PC-9 (cell line): Measurements from ENCODE around the gene LCN10. TPM values are rescaled to one million over a fixed set of nuclear protein-coding genes. Genes with fewer than 3 reads are reported as not detected.

Experiments used
- BruUV-seq: library from RNA; stranded (reverse); fragments of 400-500 nt; replicated peaks from 2 replicates; lab custom pipeline; 2021; lab: Mats Ljungman, UMichigan
- CTCF ChIA-PET: fragments of 300-600 bp; sonication (Branson Sonifier 250); formaldehyde crosslinking; loops from one replicate; lab custom pipeline; 2022; ENCODE audit warnings: antibody characterized with exemption; lab: Charles Lee
- POLR2A ChIA-PET: fragments of 300-600 bp; sonication (Branson Sonifier 250); formaldehyde crosslinking; loops from one replicate; lab custom pipeline; 2022; ENCODE audit warnings: antibody characterized with exemption; ENCODE audit not compliant: unreplicated experiment; lab: Charles Lee
- DNase-seq, 2 experiments: peaks; one replicate each; pipeline versions ENCODE4 v3.0.0 to v3.0.0-alpha.2; 2015 to 2022; ENCODE audit warnings: mixed read lengths in 1 of 2
- H2AFZ ChIP-seq: fragments of 200-600 bp; sonication (generic); 2 replicates; pipeline ENCODE4 v1.8.1; 2017; ENCODE audit warnings: antibody characterized with exemption
- H3F3A ChIP-seq: fragments of 200-600 bp; sonication (generic); 2 replicates; pipeline ENCODE4 v1.8.1; 2017; ENCODE audit warnings: antibody characterized with exemption, mild to moderate bottlenecking, low read depth; ENCODE audit not compliant: insufficient read depth
- H3K27ac ChIP-seq: fragments of 200-600 bp; sonication (generic); 2 replicates; pipeline ENCODE4 v1.6.1; 2016; ENCODE audit warnings: mixed run types
- H3K27me3 ChIP-seq: fragments of 200-600 bp; sonication (generic); 2 replicates; pipeline ENCODE4 v1.6.1; 2016; ENCODE audit warnings: low read depth, mixed run types; ENCODE audit not compliant: insufficient read depth
- H3K36me3 ChIP-seq: fragments of 200-600 bp; sonication (generic); 2 replicates; pipeline ENCODE4 v1.6.1; 2016; ENCODE audit warnings: low read depth, mixed run types
- H3K4me1 ChIP-seq: fragments of 200-600 bp; sonication (generic); replicated peaks from 2 replicates; pipeline ENCODE4 v1.6.1; 2016; ENCODE audit warnings: mixed run types; ENCODE audit not compliant: insufficient read depth
- H3K4me2 ChIP-seq: fragments of 200-600 bp; sonication (generic); 2 replicates; pipeline ENCODE4 v1.6.1; 2017; ENCODE audit warnings: mixed run types
- H3K4me3 ChIP-seq: fragments of 200-600 bp; sonication (generic); 2 replicates; pipeline ENCODE4 v1.6.1; 2016; ENCODE audit warnings: mixed run types
- H3K79me2 ChIP-seq: fragments of 200-600 bp; sonication (generic); 2 replicates; pipeline ENCODE4 v1.6.1; 2017; ENCODE audit warnings: low read depth, mixed run types
- H3K9me2 ChIP-seq: fragments of 200-600 bp; sonication (generic); 2 replicates; pipeline ENCODE4 v1.8.1; 2017; ENCODE audit warnings: mild to moderate bottlenecking; ENCODE audit not compliant: insufficient read depth
- H3K9me3 ChIP-seq: fragments of 200-600 bp; sonication (generic); 2 replicates; pipeline ENCODE4 v1.8.1; 2016; ENCODE audit warnings: low read depth; ENCODE audit not compliant: insufficient read depth
- H4K20me1 ChIP-seq: fragments of 200-600 bp; sonication (generic); 2 replicates; pipeline ENCODE4 v1.8.1; 2017; ENCODE audit not compliant: insufficient read depth
- CTCF ChIP-seq: fragments of 200-600 bp; sonication (generic); conservative IDR thresholded peaks from 2 replicates; pipeline ENCODE4 v1.6.1; 2017; ENCODE audit warnings: mixed run types, antibody characterized with exemption, mild to moderate bottlenecking, moderate library complexity
- EZH2 ChIP-seq: fragments of 200-600 bp; sonication (generic); IDR thresholded peaks from 2 replicates; pipeline ENCODE4 v1.8.0; 2017; ENCODE audit warnings: antibody characterized with exemption, low read depth
- intact Hi-C: fragments of 100-400 bp; cut with micrococcal nuclease; formaldehyde crosslinking; loops from one replicate; pipeline ENCODE4 v1.10.0; 2022; ENCODE audit not compliant: unreplicated experiment
- total RNA-seq: library from RNA; stranded (reverse); gene quantifications from 2 replicates; pipeline ENCODE4 v1.2.3, GENCODE V29; 2021

The LCN10 gene
- total RNA-seq, 1 experiment from 2014 or later: 0.94 TPM

DNA sequence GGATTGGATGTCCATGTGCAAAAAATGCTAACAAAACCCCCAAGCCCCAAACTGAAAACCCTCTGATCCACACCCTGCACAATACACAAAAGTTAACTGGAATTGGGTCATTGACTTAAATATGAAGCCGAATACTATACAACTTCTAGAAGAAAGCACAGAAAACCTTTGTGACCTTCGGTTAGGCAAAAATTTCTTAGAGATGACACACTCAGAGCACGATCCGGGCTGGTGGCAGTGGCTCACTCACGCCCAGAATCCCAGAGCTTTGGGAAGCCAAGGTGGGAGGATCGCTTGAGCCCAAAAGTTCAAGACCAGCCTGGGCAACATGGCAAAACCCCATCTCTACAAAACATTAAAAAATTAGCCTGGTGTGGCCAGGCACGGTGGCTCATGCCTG is 32.2 kb downstream of the LCN10 start:
- H3K4me3 ChIP-seq: no peak overlapping the region
- CTCF ChIA-PET: no interaction called here

DNA sequence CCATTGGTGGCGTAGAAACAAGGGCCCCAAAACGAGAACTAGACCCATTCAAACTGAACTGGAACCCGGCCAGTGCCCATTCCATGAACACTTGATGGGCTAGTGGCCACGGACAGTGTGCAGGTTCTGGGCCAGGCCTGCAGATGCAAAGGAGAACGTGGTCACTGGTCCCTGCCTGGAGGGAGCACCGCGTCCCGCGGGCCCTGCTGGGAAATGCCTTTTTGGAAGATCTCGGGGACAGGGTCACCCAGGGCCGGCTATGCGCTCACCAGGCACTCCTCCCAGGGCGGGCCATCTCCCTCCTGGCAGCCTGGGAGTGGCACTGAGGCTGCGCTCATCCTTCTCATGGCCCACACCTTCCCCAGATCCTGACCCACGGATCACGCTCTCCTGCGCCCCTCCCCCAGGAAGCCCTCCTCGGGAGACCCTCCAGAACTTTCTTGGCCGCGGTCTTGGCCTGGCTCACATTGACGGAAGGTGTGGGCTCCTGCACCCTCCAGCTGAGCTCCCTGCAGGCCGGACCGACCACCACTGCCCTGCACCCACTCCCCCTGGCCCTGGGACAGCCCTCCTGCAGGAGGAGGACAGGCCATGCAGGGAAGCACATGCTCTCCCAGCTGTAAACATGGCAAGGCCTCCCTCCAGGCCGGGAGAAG is 33.2 kb downstream of the LCN10 start:
- TF ChIP-seq EZH2 (no peak), CTCF (no peak)
- POLR2A ChIA-PET: no interaction called here
- CTCF ChIA-PET: interaction anchor here (0.6 kb wide), 1 partner anchor 14 kb away, joined by 6 read pairs; no protein-coding TSS in a partner anchor

More for the DNA sequence above, 32.2 kb downstream of the LCN10 start:
- Histone ChIP-seq H3K4me1 (peaks cover 10% of the 10 kb centered on the region), H3K36me3 (no peaks in the 10 kb centered on the region), H2AFZ (no peak overlapping the region), H3K4me2 (no peak overlapping the region), H3K9me2 (no peaks in the 10 kb centered on the region), H3K27me3 (no peaks in the 10 kb centered on the region), H4K20me1 (no peaks in the 10 kb centered on the region), H3K79me2 (peaks cover 10% of the 10 kb centered on the region; the same call in 1 of the 2 replicates), H3K27ac (no peak overlapping the region), H3F3A (peaks cover 14% of the 10 kb centered on the region), H3K9me3 (no peaks in the 10 kb centered on the region)
- no TSS peak for BruUV-seq
- no peak for TF ChIP-seq CTCF
- no peak for TF ChIP-seq EZH2
- no peak for DNase-seq
- intact Hi-C loops: loop anchor here (2.0 kb wide), 1 partner anchor 16 kb away; no protein-coding TSS in a partner anchor
- POLR2A ChIA-PET: interaction anchor here (0.6 to 0.7 kb wide), 2 partner anchors 18 to 75 kb away, joined by 3 to 6 read pairs; no protein-coding TSS in a partner anchor

DNA sequence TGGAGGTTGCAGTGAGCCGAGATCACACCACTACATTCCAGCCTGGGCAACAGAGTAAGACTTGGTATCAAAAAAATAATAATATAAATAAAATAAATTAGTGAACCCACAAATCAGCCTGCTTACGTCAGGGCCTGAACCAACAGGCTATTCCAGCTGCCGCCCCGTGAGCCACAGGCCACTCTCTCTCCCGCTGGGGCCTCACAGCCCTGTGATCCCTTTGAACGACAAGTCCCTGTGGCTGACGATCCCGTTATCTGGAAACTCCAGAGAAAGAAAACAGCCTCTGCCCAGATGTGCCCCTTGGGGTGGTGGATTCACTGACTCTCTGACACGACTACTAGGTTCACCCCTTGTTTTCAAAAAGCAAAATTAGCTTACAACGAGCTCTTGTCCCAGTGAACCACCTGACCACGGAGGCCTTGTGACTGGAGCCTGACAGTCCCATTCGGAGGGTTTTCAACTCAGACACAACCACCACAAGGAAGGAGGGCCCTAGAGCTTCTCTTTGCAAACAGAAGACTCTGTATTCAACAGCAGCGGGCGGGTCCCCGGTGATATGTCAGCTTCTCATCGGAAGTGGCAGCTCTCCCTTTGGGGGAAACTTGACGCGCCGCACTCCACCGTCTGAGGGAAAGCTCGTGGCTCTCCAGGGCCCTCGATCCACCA is 34.8 kb downstream of the LCN10 start:
- Histone ChIP-seq H3K4me3 (no peak overlapping the region), H3K4me1 (peaks cover under 1% of the 10 kb centered on the region; the same call in 1 of the 2 replicates), H3K79me2 (no peaks in the 10 kb centered on the region), H4K20me1 (no peaks in the 10 kb centered on the region), H3K36me3 (no peaks in the 10 kb centered on the region), H3K9me3 (no peaks in the 10 kb centered on the region), H2AFZ (no peak overlapping the region), H3K27me3 (no peaks in the 10 kb centered on the region), H3K4me2 (no peak overlapping the region), H3K27ac (no peak overlapping the region), H3K9me2 (no peaks in the 10 kb centered on the region), H3F3A (peaks cover 18% of the 10 kb centered on the region)
- ChIA-PET CTCF (no interaction called here), POLR2A (no interaction called here)
- DNase-seq: no peak
- intact Hi-C loops: no loop called here
- no TSS peak for BruUV-seq
- TF ChIP-seq EZH2: no peak
- TF ChIP-seq CTCF: no peak

More for the DNA sequence above, 33.2 kb downstream of the LCN10 start:
- DNase-seq: no peak
- H3K9me3 ChIP-seq: no peaks in the 10 kb centered on the region
- H3K9me2 ChIP-seq: no peaks in the 10 kb centered on the region
- no peaks in the 10 kb centered on the region for H3K36me3 ChIP-seq
- H4K20me1 ChIP-seq: no peaks in the 10 kb centered on the region
- H3K27me3 ChIP-seq: no peaks in the 10 kb centered on the region
- H3F3A ChIP-seq: peaks cover 18% of the 10 kb centered on the region
- peaks cover 10% of the 10 kb centered on the region for H3K4me1 ChIP-seq
- intact Hi-C loops: loop anchor here (2.0 kb wide), 1 partner anchor 15 kb away; no protein-coding TSS in a partner anchor
- H3K79me2 ChIP-seq: peaks cover 10% of the 10 kb centered on the region; the same call in 1 of the 2 replicates
- H3K27ac ChIP-seq: no peak overlapping the region
- H2AFZ ChIP-seq: no peak overlapping the region
- H3K4me2 ChIP-seq: no peak overlapping the region
- no TSS peak for BruUV-seq
- no peak overlapping the region for H3K4me3 ChIP-seq
